RWPE1 (cell line): Measurements from ENCODE around the gene RERE.

Source experiments
- CTCF ChIA-PET: fragments of 350-600 bp; sonication (Branson Sonifier 250); formaldehyde crosslinking; extraction: SDS; loops from one replicate; lab custom pipeline; 2021; lab: Yijun Ruan, JAX
- POLR2A ChIA-PET: fragments of 400-600 bp; formaldehyde crosslinking; extraction: SDS; loops from one replicate; lab custom pipeline; 2020; ENCODE audit warnings: antibody characterized with exemption; ENCODE audit not compliant: low non-redundant PET; lab: Yijun Ruan, JAX
- DNase-seq: peaks from one replicate; pipeline ENCODE4 v3.0.0; 2012; ENCODE audit warnings: low spot score
- H3K27ac ChIP-seq: fragments of 450-650 bp; 2 replicates; pipeline ENCODE4 v1.5.1; 2017
- CTCF ChIP-seq: fragments of 450-650 bp; conservative IDR thresholded peaks from 2 replicates; pipeline ENCODE4 v1.5.1; 2017; ENCODE audit warnings: low read depth, mild to moderate bottlenecking

Gene RERE

GRCh38 chr1:8483586-8483985 is 333.9 kb downstream of the RERE start:
- H3K27ac ChIP-seq, result no peak overlapping the region
- CTCF ChIA-PET, result interaction anchor here (0.6 to 0.7 kb wide), 2 partner anchors 10 to 63 kb away, joined by 3 to 5 read pairs; no protein-coding TSS in a partner anchor
- no peak for TF ChIP-seq CTCF
- no peak for DNase-seq
- POLR2A ChIA-PET, result interaction anchor here (0.6 kb wide), 1 partner anchor 257 kb away, joined by 5 read pairs; no protein-coding TSS in a partner anchor

GRCh38 chr1:8482979-8483381 is 334.5 kb downstream of the RERE start:
- DNase-seq, result peak; percentile 63
- CTCF ChIA-PET, result interaction anchor here (0.5 to 0.6 kb wide), 2 partner anchors 64 to 501 kb away, joined by 5 to 8 read pairs; no protein-coding TSS in a partner anchor
- no peak overlapping the region for H3K27ac ChIP-seq
- POLR2A ChIA-PET, result interaction anchor here (0.7 kb wide), 1 partner anchor 680 kb away, joined by 8 read pairs; no protein-coding TSS in a partner anchor
- TF ChIP-seq CTCF, result no peak

- DNase-seq, result no peak
- ChIA-PET CTCF (interaction anchor here (0.6 to 0.7 kb wide), 2 partner anchors 13 to 39 kb away, joined by 3 to 6 read pairs; no protein-coding TSS in a partner anchor), POLR2A (no interaction called here)
- no peak for TF ChIP-seq CTCF
- H3K27ac ChIP-seq, result no peak overlapping the region
Measured at GRCh38 chr1:8481650-8482380, 335.6 kb downstream of the RERE start.

GRCh38 chr1:8478566-8478965 is 338.9 kb downstream of the RERE start:
- ChIA-PET POLR2A (no interaction called here), CTCF (interaction anchor here (0.7 kb wide), 1 partner anchor 335 kb away, joined by 3 read pairs; no protein-coding TSS in a partner anchor)
- DNase-seq, result no peak
- TF ChIP-seq CTCF, result no peak
- no peak overlapping the region for H3K27ac ChIP-seq

GRCh38 chr1:8477983-8478362 is 339.5 kb downstream of the RERE start:
- DNase-seq, result no peak
- ChIA-PET POLR2A (no interaction called here), CTCF (no interaction called here)
- no peak for TF ChIP-seq CTCF
- no peak overlapping the region for H3K27ac ChIP-seq

- DNase-seq, result no peak
- POLR2A ChIA-PET, result no interaction called here
- no peak overlapping the region for H3K27ac ChIP-seq
- TF ChIP-seq CTCF, result no peak
- CTCF ChIA-PET, result no interaction called here
Measured at GRCh38 chr1:8477166-8477982, 340.1 kb downstream of the RERE start.
